Astrocyte of the spinal cord (primary cell): Measurements from ENCODE around the gene HMGN1.

Experiments used
- DNase-seq: peaks from one replicate; pipeline ENCODE4 v3.0.0; 2011; ENCODE audit warnings: low read depth, low spot score
- H3K4me3 ChIP-seq: 2 replicates; pipeline ENCODE4 v1.5.1; 2011; ENCODE audit warnings: low read depth, mild to moderate bottlenecking, low read length, moderate library complexity
- CTCF ChIP-seq: IDR thresholded peaks from 2 replicates; pipeline ENCODE4 v1.5.1; 2012; ENCODE audit warnings: low read depth, mild to moderate bottlenecking, low read length, inconsistent platforms
- in situ Hi-C: cut with HindIII; loops from 2 replicates; pipeline ENCODE4 v1.10.0; 2017; ENCODE audit warnings: low sequenced_read_pairs

The HMGN1 gene

DNA sequence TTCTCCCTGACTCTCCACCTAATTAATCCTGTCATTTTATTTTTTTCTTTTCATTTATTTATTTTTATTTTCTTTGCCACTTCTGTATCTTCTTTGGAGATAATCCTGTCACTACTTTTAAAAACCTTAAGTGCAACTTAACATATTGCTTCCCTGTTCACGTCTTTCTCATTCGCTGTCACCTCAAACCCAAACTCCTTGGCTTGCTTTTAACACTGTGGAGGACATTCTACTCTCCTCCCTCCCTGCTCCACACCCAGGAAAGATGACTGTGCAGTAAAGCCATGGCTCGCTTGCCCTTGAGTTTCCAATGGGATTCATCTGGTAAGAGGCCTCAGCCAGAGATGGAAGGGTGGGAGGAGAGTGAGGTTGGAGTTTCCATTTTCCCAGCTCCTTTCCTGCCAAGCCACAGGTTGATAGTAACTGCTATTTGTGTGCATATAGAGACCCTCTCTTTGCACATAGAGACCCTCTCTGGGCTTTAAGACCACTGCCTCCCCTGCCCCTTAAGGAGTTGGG is 29.0 kb downstream of the HMGN1 start:
- no peak overlapping the region for H3K4me3 ChIP-seq
- DNase-seq, result no peak
- TF ChIP-seq CTCF, result no peak
- in situ Hi-C loops, result no loop called here

DNA sequence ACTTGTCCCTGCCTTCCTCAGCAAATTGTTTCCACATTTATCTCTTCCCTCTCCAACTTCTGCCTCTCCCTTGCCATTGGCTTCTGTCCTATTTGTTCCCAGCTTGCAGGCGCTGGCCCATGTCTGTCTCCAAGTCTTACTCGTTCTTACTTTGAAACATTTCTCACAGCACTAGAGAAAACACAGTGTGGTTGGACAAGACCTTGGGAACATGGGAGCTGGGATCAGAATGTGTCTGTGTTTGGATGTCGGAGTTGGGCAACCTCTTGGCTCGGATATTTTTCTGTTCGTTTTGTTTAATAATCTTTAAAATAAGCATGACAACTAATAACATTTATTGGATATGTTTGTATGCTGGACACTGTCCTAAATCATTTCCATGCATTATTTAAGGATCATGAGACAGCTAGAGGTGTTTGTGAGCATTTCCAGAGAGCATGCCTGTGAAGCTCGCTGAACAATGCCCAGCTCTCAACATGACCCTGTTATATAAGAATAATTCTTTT is 29.6 kb downstream of the HMGN1 start:
- H3K4me3 ChIP-seq, result no peak overlapping the region
- no peak for TF ChIP-seq CTCF
- DNase-seq, result no peak
- in situ Hi-C loops, result no loop called here

GRCh38 chr21:39318091-39318959 is 30.6 kb downstream of the HMGN1 start:
- no peak for DNase-seq
- in situ Hi-C loops, result no loop called here
- no peak for TF ChIP-seq CTCF
- no peak overlapping the region for H3K4me3 ChIP-seq

DNA sequence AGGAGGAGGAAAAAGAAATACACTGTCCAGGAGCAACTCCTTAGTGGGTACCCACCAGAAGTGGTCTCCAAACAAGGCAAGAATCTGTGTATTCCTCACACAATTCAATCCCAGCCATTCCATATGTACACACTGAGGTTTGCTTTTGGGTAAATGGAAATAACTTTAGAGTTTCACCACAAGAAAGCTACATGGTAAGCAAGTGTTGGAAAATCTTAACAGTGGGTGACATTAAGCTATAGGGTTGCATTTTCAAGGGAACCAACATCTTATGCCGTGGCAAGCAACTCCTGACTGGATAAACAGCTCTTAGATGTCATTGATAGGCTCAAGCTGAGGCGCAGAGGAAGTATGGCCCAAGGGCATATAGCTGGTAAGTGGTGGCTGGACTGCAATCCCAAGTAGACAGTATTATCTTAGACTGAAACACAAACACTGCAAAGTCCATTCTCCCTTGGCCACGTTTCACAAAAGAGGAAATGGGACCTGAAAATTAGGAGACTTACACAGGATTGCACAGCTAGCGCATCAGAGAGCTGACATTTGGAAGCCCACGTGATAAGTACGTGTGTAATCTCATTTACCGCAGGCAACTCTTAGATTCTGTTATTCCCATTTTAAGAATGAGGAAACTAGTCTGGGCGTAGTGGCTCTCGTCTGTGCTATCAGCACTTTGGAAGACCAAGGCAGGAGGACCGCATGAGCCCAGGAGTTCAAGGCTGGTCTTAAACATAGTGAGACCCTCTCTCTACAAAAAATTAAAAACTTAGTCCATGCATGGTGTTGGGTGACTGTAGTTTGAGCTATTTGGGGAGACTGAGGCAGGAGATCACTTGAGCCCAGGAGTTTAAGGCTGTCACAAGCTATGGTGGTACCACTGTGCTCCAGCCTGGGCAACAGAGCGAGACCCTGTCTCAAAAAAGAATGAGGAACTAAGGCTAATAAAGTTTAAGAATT is 31.5 kb downstream of the HMGN1 start:
- no peak for DNase-seq
- in situ Hi-C loops, result no loop called here
- TF ChIP-seq CTCF, result no peak
- no peak overlapping the region for H3K4me3 ChIP-seq

- DNase-seq, result no peak
- TF ChIP-seq CTCF, result no peak
- in situ Hi-C loops, result no loop called here
- no peak overlapping the region for H3K4me3 ChIP-seq
These were observed 32.2 kb downstream of the HMGN1 start for GRCh38 chr21:39316729-39317128.
